ENCODE results near the gene CAPG. TPM values are rescaled to one million over a fixed set of nuclear protein-coding genes. Genes with fewer than 3 reads are reported as not detected.

CAPG gene
- total RNA-seq, 1 donor from 2014 or later = 555 TPM

- ATAC-seq (no peak), DNase-seq (no peak)
- no peak overlapping the region for H3K27ac ChIP-seq
- no peak overlapping the region for H3K4me3 ChIP-seq
- H3K4me1 ChIP-seq = peaks cover 36% of the 10 kb centered on the region
- intact Hi-C loops (cut with DNase I) = no loop called here
- TF ChIP-seq, protein P1, sequence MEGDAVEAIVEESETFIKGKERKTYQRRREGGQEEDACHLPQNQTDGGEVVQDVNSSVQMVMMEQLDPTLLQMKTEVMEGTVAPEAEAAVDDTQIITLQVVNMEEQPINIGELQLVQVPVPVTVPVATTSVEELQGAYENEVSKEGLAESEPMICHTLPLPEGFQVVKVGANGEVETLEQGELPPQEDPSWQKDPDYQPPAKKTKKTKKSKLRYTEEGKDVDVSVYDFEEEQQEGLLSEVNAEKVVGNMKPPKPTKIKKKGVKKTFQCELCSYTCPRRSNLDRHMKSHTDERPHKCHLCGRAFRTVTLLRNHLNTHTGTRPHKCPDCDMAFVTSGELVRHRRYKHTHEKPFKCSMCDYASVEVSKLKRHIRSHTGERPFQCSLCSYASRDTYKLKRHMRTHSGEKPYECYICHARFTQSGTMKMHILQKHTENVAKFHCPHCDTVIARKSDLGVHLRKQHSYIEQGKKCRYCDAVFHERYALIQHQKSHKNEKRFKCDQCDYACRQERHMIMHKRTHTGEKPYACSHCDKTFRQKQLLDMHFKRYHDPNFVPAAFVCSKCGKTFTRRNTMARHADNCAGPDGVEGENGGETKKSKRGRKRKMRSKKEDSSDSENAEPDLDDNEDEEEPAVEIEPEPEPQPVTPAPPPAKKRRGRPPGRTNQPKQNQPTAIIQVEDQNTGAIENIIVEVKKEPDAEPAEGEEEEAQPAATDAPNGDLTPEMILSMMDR (IDR thresholded peaks at IDR 0.05) = no peak
- no peaks in the 10 kb centered on the region for H3K9me3 ChIP-seq
- no peaks in the 10 kb centered on the region for H3K27me3 ChIP-seq (ENCODE audit: low read depth)
- no peaks in the 10 kb centered on the region for H3K36me3 ChIP-seq
Observed at GRCh38 chr2:85431570-85432205, 21.5 kb upstream of the CAPG start.

GRCh38 chr2:85430752-85431569, 20.8 kb upstream of the CAPG start:
- Histone ChIP-seq H3K27ac (no peak overlapping the region), H3K36me3 (no peaks in the 10 kb centered on the region), H3K27me3 (ENCODE audit: low read depth) (no peaks in the 10 kb centered on the region), H3K4me3 (no peak overlapping the region), H3K9me3 (no peaks in the 10 kb centered on the region), H3K4me1 (peaks cover 30% of the 10 kb centered on the region)
- TF ChIP-seq, protein P1 (IDR thresholded peaks at IDR 0.05) = no peak
- DNase-seq (no peak), ATAC-seq (no peak)
- intact Hi-C loops (cut with DNase I) = no loop called here

DNA sequence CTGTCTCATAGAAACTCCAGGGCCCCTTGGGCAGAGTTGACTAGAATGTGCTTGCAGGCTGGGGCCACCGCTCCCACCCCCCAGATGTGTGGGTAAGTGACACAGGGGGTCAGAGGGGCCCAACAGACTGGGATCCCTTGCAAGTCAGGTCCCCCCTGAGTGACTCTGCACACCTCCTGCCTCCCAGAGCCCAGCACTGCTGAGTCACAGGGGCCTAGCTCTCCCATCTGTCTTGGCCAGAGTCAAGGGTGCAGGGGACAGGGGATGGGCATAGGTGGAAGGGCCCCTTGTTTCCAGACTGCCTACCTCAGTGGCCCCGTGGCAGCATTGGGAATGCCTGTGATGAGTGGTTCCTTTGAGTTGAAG, 19.7 kb upstream of the CAPG start:
- no peaks in the 10 kb centered on the region for H3K9me3 ChIP-seq
- H3K4me1 ChIP-seq = peaks cover 24% of the 10 kb centered on the region
- DNase-seq = no peak
- no peak overlapping the region for H3K4me3 ChIP-seq
- H3K36me3 ChIP-seq = no peaks in the 10 kb centered on the region
- no peak overlapping the region for H3K27ac ChIP-seq
- TF ChIP-seq, protein P1 (IDR thresholded peaks at IDR 0.05) = no peak
- intact Hi-C loops (cut with DNase I) = no loop called here
- ATAC-seq = no peak
- no peaks in the 10 kb centered on the region for H3K27me3 ChIP-seq (ENCODE audit: low read depth)

- no peaks in the 10 kb centered on the region for H3K9me3 ChIP-seq
- no peaks in the 10 kb centered on the region for H3K36me3 ChIP-seq
- H3K4me1 ChIP-seq = peaks cover 20% of the 10 kb centered on the region
- no peaks in the 10 kb centered on the region for H3K27me3 ChIP-seq (ENCODE audit: low read depth)
- TF ChIP-seq, protein P1 (IDR thresholded peaks at IDR 0.05) = no peak
- no peak overlapping the region for H3K4me3 ChIP-seq
- no peak for DNase-seq
- ATAC-seq = no peak
- no peak overlapping the region for H3K27ac ChIP-seq
- intact Hi-C loops (cut with DNase I) = no loop called here
Observed at GRCh38 chr2:85429213-85429923, 19.2 kb upstream of the CAPG start.

- intact Hi-C loops (cut with DNase I) = no loop called here
- Histone ChIP-seq H3K4me3 (no peak overlapping the region), H3K27ac (no peak overlapping the region), H3K9me3 (no peaks in the 10 kb centered on the region), H3K27me3 (ENCODE audit: low read depth) (no peaks in the 10 kb centered on the region), H3K4me1 (peaks cover 11% of the 10 kb centered on the region), H3K36me3 (no peaks in the 10 kb centered on the region)
- DNase-seq (no peak), ATAC-seq (peak in 1 of 2 donors; percentile 27)
- TF ChIP-seq, protein P1 (IDR thresholded peaks at IDR 0.05) = no peak
Observed at GRCh38 chr2:85428343-85428881, 18.2 kb upstream of the CAPG start.
